HS-27A (cell line): ENCODE measurements around the gene WIPF2.
"Not testable (repeated sequence)": the region's sequence is repeated elsewhere in the genome, so short reads cannot be mapped to it uniquely, and the experiment has no call there.

ENCODE experiments used
- DNase-seq: peaks from one replicate; pipeline ENCODE4 v3.0.0-alpha.2; 2012; ENCODE audit warnings: low read depth, missing footprints

Gene WIPF2

DNA sequence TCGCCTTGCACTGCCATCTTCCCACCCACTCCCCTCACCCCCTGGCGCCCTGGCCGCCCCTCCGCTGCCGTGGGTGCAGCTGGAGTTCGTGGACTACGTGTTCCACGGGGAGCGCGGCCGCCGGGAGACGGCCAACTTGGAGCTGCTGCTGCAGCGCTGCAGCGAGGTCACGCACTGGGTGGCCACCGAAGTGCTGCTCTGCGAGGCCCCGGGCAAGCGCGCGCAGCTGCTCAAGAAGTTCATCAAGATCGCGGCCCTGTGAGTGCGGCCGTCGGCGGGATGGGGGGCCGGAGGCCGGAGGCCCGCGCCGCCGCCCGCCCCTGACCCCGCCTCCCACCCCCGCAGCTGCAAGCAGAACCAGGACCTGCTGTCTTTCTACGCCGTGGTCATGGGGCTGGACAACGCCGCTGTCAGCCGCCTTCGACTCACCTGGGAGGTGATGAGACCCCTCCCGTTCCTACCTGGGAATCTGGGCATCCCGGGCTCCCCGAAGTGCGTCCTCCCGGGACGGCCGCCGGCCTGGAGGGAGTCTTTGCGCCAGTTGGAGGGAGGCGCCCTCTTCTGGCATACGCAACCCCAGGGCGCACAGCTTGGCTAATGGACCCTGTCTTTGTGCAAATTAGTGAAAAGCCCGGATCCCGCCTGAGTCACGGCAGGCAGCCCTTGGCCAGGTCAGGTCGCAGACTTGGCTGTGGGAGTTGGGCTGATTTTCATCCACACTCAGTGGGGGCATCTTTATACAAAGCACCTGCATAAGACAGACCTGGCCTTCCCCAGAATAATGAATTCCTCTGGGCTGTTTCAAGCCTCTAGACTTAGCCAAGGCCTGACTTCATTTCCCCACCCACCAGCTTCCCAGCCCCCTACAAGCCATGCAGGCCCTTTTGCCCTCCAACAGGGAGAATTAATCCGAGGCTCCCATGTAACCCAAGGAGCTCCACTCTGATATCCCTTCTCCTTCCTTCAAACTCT lies 27.6 kb upstream of the WIPF2 start:
- DNase-seq, result no peak

- no peak for DNase-seq
Observed at GRCh38 chr17:40192961-40193360, 26.1 kb upstream of the WIPF2 start.

DNA sequence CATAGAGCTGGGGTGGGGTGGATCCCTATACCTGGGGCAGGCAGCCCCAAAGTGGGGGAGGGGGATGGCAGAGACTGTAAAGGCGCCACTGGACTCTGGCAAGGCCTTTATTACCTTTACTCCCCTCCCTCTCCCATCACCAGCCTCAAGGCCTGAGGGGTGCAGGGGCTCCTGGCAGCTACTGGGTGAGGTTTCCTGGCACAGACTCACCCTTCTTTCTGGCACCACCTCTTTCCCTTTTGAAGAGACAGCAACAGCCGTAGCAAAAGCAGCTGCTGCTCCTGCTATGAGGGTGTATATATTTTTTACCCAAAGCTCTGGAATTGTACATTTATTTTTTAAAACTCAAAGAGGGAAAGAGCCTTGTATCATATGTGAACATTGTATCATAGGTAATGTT lies 24.3 kb upstream of the WIPF2 start:
- DNase-seq, result no peak

- no peak for DNase-seq
Observed at GRCh38 chr17:40197550-40197949, 21.6 kb upstream of the WIPF2 start.

- DNase-seq, result not testable (repeated sequence)
Observed at GRCh38 chr17:40197965-40198456, 21.1 kb upstream of the WIPF2 start.

DNA sequence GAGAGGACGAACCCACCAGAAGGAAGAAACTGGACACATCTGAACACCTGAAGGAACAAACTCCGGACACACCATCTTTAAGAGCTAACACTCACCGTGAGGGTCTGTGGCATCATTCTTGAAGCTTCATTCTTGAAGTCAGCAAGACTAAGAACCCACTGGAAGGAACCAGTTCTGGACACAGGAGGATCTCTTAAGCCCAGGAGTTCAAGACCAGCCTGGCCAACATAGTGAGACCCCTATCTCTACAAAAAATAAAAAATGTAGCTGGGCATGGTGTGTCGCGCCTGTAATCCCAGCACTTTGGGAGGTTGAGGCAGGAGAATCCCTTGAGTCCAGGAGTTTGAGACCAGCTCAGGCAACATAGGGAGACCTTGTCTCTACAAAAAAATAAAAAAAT lies 20.5 kb upstream of the WIPF2 start:
- no peak for DNase-seq

- DNase-seq, result no peak
Observed at GRCh38 chr17:40203131-40203530, 16.0 kb upstream of the WIPF2 start.

GRCh38 chr17:40206193-40206592 lies 12.9 kb upstream of the WIPF2 start:
- DNase-seq, result not testable (repeated sequence)

- no peak for DNase-seq
Observed at GRCh38 chr17:40209404-40210093, 9.6 kb upstream of the WIPF2 start.

DNA sequence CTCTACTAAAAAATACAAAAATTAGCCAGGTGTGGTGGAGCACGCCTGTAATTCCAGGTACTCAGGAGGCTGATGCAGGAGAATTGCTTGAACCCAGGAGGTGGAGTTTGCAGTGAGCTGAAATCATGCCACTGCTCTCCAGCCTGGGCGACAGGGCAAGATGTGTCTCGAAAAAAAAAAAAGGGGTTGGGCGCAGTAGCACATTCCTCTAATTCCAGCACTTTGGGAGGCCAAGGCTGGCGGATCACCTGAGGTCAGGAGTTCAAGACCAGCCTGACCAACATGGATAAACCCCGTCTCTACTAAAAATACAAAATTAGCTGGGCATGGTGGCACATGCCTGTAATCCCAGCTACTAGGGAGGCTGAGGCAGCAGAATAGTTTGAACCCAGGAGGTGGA lies 5.2 kb upstream of the WIPF2 start:
- not testable (repeated sequence) for DNase-seq

DNA sequence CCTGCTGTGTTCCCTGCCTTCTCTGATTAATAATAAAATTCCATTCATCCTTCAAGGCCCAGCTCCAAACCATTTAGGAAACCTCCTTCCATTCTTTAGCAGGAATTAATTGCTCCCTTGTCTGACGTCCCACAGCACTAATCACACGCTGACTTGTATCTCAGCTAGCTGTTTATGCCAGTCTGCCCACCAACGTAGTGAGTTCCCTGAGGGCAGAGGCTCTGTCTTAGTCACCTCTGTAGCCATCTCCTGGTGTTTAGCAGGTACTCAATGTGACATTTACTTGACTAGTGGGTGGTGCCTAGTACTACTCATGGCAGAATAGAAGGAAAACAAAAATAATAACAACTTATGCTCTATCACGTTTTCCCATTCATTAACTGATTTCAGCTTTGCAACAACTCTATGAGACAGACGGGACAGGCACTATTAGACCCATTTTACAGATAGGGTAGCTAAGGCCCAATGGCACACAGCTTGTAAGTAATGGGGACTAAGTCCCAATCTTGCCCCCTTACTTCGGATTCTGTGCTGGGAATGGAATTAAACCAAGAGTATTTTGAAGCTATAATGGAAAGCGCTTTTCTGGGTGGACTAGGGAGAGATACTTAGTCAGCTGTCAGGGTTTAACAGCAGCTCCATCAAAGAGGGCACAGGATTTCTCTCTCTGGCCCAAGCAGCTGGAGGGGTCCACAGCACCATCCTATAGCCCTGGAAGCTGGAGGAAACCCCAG lies 931 bp upstream of the WIPF2 start:
- no peak for DNase-seq

GRCh38 chr17:40219594-40220338 lies 662 bp downstream of the WIPF2 start:
- DNase-seq, result no peak

DNA sequence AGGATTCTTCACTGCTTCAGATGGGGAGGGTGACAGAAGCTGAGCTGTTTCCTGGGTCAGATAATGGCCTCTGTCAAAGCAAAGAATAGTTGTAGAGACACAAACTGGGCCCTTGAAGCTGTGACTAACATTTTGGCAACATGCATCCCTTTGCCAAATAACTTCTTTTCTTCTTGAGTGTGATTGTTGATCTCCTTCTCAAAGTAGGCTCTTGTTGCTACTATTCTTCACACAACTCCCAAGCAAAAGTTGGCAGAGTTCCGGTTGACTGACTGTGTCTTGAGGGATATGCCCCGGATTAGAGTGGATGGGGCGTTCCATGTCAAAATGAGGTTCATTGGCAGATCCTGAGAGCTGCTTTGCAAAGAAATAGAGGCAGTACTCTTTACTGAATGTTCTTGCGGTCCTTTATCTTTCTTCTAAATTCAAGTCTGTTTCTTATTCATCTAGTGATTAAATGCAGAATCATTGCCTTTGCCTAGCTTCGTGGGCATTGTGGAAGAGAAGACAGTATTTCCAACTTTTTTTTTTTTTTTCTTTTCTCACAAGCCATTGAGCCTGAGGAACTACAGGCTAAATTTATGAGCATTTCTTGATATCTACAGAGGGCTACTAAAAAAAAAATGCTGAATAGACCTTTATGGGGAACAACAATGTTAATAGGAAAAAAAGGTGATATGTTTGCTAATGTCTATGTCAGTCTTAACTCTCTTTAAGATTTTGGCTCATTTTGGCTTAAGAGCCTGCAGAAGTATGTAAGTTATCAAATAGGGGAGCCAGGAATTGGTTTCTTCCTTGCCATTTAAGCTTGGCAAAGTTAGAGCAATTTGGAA lies 5.8 kb downstream of the WIPF2 start:
- no peak for DNase-seq

DNA sequence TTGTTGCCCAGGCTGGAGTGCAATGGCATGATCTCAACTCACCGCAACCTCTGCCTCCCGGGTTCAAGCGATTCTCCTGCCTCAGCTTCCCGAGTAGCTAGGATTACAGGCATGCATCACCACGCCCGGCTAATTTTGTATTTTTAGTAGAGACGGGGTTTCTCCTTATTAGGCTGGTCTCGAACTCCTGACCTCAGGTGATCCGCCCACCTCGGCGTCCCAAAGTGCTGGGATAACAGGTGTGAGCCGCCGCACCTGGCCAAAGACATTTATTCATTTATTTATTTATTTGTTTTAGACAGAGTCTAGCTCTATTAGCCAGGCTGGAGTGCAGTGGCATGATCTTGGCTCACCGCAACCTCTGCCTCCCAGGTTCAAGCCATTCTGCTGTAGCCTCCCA lies 10.0 kb downstream of the WIPF2 start:
- DNase-seq, result not testable (repeated sequence)

DNA sequence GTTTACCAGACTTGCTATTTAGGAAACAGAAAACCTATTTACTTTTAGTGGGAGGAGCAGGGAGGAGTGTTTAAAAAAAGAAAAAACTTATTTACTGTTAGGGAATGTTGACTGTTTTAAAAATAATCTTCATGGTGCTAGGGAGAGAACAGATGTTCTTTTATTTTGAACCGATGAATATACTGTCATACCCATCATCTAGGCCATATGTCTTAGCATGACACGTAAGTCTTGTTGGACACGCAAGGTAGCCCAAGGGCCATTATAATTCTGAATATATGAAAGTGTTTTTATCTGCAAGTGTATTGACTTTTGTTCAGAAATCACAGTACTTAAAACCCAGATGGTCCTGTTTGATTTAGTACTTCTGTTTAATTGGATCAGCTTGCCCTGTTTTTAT lies 11.6 kb downstream of the WIPF2 start:
- DNase-seq, result no peak

DNA sequence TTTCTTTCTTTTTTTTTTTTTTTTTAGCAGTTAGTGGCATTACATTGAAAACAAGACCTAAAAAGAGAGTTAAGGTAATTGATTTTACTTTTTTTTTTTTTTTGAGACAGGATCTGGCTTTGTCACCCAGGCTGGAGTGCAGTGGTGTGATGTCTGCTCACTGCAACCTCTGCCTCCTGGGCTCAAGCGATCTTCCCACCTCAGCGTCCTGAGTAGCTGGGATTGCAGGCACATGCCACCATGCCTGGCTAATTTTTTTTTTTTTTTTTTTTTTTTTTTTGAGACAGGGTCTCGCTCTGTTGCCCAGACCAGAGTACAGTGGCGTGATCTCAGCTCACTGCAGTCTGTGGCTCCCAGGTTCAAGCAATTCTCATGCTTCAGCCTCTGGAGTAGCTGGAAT lies 12.8 kb downstream of the WIPF2 start:
- not testable (repeated sequence) for DNase-seq

GRCh38 chr17:40241252-40241834 lies 22.2 kb downstream of the WIPF2 start:
- no peak for DNase-seq

GRCh38 chr17:40242774-40243173 lies 23.7 kb downstream of the WIPF2 start:
- no peak for DNase-seq

DNA sequence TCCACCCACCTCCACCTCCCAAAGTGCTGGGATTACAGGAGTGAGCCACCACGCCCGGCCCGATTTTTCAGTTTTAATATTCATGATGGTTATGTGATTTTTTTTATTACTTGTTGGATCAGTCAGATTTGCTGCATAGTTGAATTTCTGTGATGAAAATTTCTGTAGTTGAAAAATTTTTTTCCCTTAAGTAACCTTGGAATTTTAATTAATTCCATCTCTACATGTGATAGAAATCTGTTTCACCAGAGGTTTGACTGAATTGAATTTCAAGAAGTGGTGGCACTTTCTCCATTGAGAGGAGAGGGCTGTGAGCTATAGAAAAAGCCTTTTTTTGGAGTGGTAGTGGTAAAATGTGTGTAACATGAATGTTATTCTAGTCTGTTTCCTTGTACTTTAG lies 24.7 kb downstream of the WIPF2 start:
- no peak for DNase-seq

DNA sequence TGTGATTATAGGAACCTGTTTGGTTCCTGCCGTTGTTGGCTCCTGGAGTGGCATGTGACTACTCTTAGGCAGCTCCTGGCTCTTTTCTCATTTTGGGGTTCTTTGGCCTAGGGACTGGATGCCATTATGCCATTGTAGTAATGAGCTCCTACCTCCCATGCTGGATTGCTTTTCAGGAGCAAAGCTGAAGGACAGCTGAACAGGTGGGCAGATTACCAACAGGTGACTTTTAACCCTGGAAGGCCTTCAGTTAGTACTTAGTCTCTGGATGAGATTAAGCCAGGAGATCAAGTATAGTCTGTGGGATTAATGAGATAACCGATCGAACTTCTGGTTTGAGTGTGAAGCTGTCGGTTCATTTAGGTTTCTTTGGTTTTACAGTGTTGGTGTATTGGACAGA lies 25.2 kb downstream of the WIPF2 start:
- no peak for DNase-seq
